Esophagus muscularis mucosa (tissue), 4 donors: Measurements from ENCODE around the gene CDK14. TPM values are rescaled to one million over a fixed set of nuclear protein-coding genes. Genes with fewer than 3 reads are reported as not detected.
"Not testable (repeated sequence)": the region's sequence is repeated elsewhere in the genome, so short reads cannot be mapped to it uniquely, and the experiment has no call there.

Experiments
- DNase-seq: peaks from one replicate; pipeline ENCODE4 v3.0.0-alpha.2; 2017; ENCODE audit errors: extremely low spot score
- H3K27ac ChIP-seq, 4 donors: fragments of 200-600 bp; sonication (generic); replicated peaks in 1 of 4; 1 replicate in 3 of 4; 2 replicates in 1 of 4; pipeline ENCODE4 v1.5.1; 2016 to 2019; ENCODE audit warnings: mild to moderate bottlenecking in 1 of 4
- H3K27me3 ChIP-seq, 4 donors: fragments of 200-600 bp; sonication (generic); one replicate each; pipeline versions ENCODE4 v1.5.1 to v1.6.0; 2016 to 2019
- H3K36me3 ChIP-seq, 4 donors: fragments of 200-600 bp; sonication (generic); one replicate each; pipeline ENCODE4 v1.5.1; 2016 to 2019
- H3K4me1 ChIP-seq, 4 donors: fragments of 200-600 bp; sonication (generic); one replicate each; pipeline ENCODE4 v1.5.1; 2016 to 2019
- H3K4me3 ChIP-seq, 4 donors: fragments of 200-600 bp; sonication (generic); 1 replicate in 2 of 4; 2 replicates in 2 of 4; pipeline ENCODE4 v1.5.1; 2016 to 2019; ENCODE audit warnings: mild to moderate bottlenecking in 4 of 4, moderate library complexity in 1 of 4
- H3K9me3 ChIP-seq, 4 donors: fragments of 200-600 bp; sonication (generic); 1 replicate in 3 of 4; 2 replicates in 1 of 4; pipeline ENCODE4 v1.5.1; 2016 to 2019
- EP300 ChIP-seq: sonication (generic); formaldehyde crosslinking; IDR thresholded peaks from one replicate; pipeline ENCODE4 v1.6.1; 2017; ENCODE audit warnings: antibody characterized with exemption
- POLR2A ChIP-seq: fragments of 450-650 bp; IDR thresholded peaks from one replicate; pipeline ENCODE4 v1.6.1; 2017; ENCODE audit warnings: antibody characterized with exemption, moderate library complexity, mild to moderate bottlenecking, low read depth
- POLR2AphosphoS5 ChIP-seq, 2 donors: sonication (generic); formaldehyde crosslinking; IDR thresholded peaks; one replicate each; pipeline ENCODE4 v1.6.1; 2017; ENCODE audit warnings: antibody characterized with exemption in 2 of 2
- WGBS: methylation state at CpG from one replicate; pipeline ENCODE4 v1.1.5; 2018; 5-methylcytosine and 5-hydroxymethylcytosine counted together
- intact Hi-C: fragments of 100-400 bp; cut with DNase I; formaldehyde crosslinking; loops from one replicate; pipeline ENCODE4 v1.15.1; 2023
- total RNA-seq, 4 donors: library from RNA; depleted of rRNA; stranded (reverse); fragments of >200 nt; gene quantifications; one replicate each; pipeline versions ENCODE4 v1.1.0 to v1.2.1, GENCODE V29; 2016
- TF ChIP-seq, protein P1 (sequence below), 3 experiments: fragments of 200-600 bp in 2 of 3; fragments of 450-650 bp in 1 of 3; sonication (generic) in 2 of 3; IDR thresholded peaks; one replicate each; pipeline ENCODE4 v1.5.1; 2017 to 2019; ENCODE audit warnings: antibody characterized with exemption in 3 of 3, mild to moderate bottlenecking in 2 of 3, moderate library complexity in 1 of 3

Gene CDK14
- total RNA-seq, 4 donors from 2014 or later = 9.6 to 17.7 (median 14.3) TPM

DNA sequence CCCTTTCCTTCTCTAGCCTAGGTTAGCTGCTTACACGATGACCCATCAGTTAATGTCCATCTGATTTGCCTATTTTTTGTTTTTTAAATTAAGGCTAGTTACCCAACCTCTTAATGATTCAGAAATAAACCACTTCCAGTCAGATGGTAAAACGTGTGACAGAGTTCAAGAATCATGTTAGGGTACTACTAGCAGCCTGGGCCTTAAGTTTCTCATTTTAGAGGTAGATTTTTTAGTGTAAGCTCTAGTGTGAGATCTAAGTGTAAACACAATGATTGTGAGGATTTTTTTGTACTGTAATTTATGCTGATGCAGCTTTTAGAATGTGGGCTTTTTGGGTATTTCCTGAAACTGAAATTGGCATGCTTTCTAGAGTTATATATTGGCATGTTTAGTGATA is 130.0 kb downstream of the CDK14 start:
- H3K27me3 ChIP-seq = no peaks in the 10 kb centered on the region
- no peaks in the 10 kb centered on the region for H3K36me3 ChIP-seq
- H3K27ac ChIP-seq = no peak overlapping the region
- intact Hi-C loops = no loop called here
- no peak for DNase-seq
- 71% methylated on average over 2 of the region's 2 CpGs for WGBS
- no peak overlapping the region for H3K4me3 ChIP-seq
- peaks cover 21 to 31% (median 29%) of the 10 kb centered on the region in 4 donors for H3K4me1 ChIP-seq
- no peaks in the 10 kb centered on the region for H3K9me3 ChIP-seq
- no peak for TF ChIP-seq POLR2AphosphoS5 (IDR thresholded peaks at IDR 0.05)

DNA sequence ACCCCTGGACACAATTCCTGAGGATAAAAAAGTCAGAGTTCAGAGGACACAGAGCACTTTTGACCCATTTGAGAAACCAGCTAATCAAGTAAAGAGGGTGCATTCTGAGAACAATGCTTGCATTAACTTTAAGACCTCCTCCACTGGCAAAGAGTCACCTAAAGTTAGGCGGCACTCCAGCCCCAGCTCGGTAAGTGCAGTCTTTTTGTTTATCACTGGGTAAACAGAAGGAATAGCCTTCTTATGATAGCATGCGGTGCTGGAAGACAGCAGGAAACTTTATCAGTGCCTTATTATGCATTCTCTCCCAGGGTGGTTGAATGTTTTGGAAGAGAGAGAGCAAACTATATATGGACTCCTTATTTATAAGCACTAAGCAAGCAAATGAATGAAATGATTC is 130.5 kb downstream of the CDK14 start:
- Histone ChIP-seq H3K4me1 (peaks cover 16 to 26% (median 24%) of the 10 kb centered on the region in 4 donors), H3K27ac (peak overlapping the region in 1 of 4 donors; percentile 3)
- WGBS = 32% methylated on average over 3 of the region's 3 CpGs

DNA sequence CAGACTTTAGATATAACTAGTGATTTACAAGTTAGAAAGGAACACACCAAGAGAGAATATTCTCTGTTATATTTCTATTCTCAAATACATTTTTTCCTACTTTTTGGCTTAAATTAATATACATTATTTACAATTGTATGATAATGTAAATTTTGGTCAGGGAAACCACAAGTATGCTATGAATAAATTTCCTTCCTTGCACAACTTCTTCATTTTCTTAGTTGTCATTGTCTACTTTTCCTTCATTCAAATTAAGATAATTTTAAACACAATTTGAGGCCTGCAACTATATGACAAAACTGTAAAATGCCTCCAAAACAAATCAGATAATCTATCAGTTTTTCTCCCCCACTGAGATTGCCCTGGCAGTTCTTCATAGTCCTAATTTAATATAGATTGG is 131.3 kb downstream of the CDK14 start:
- Histone ChIP-seq H3K27me3 (no peaks in the 10 kb centered on the region), H3K9me3 (no peaks in the 10 kb centered on the region), H3K4me1 (peaks cover 13 to 19% (median 18%) of the 10 kb centered on the region in 4 donors), H3K27ac (no peak overlapping the region), H3K36me3 (no peaks in the 10 kb centered on the region), H3K4me3 (no peak overlapping the region)
- no peak for DNase-seq
- TF ChIP-seq, protein P1, sequence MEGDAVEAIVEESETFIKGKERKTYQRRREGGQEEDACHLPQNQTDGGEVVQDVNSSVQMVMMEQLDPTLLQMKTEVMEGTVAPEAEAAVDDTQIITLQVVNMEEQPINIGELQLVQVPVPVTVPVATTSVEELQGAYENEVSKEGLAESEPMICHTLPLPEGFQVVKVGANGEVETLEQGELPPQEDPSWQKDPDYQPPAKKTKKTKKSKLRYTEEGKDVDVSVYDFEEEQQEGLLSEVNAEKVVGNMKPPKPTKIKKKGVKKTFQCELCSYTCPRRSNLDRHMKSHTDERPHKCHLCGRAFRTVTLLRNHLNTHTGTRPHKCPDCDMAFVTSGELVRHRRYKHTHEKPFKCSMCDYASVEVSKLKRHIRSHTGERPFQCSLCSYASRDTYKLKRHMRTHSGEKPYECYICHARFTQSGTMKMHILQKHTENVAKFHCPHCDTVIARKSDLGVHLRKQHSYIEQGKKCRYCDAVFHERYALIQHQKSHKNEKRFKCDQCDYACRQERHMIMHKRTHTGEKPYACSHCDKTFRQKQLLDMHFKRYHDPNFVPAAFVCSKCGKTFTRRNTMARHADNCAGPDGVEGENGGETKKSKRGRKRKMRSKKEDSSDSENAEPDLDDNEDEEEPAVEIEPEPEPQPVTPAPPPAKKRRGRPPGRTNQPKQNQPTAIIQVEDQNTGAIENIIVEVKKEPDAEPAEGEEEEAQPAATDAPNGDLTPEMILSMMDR (IDR thresholded peaks at IDR 0.05) = no peak
- no peak for TF ChIP-seq EP300
- intact Hi-C loops = no loop called here

More for the DNA sequence above, 130.5 kb downstream of the CDK14 start:
- TF ChIP-seq POLR2A = no peak
- no peak for TF ChIP-seq POLR2AphosphoS5 (IDR thresholded peaks at IDR 0.05)
- no peak for TF ChIP-seq EP300
- TF ChIP-seq, protein P1 (IDR thresholded peaks at IDR 0.05) = no peak
- no peak for DNase-seq
- no peaks in the 10 kb centered on the region for H3K9me3 ChIP-seq
- intact Hi-C loops = no loop called here
- H3K4me3 ChIP-seq = no peak overlapping the region
- no peaks in the 10 kb centered on the region for H3K27me3 ChIP-seq
- no peaks in the 10 kb centered on the region for H3K36me3 ChIP-seq

DNA sequence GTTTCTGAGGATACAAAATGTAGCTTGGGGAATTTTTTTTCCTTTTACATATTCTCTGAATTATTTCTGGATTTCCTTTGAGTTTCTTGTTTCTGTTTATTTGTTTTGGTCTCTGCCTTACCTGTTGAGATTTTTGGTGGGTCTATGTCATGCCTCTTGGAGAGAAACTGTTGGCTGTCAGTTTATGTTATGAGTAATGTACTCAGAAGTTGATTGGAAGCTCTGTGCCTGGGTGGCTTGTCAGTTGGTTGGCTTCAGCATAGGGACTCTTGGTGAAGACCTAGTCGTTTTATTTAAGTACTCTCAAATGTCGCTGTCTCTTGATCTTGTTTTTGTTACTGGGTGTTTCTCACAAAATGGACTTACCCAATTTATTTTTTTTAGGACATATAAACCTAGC is 132.4 kb downstream of the CDK14 start:
- peaks cover 13 to 19% (median 18%) of the 10 kb centered on the region in 4 donors for H3K4me1 ChIP-seq
- TF ChIP-seq EP300 (no peak), POLR2A (no peak), POLR2AphosphoS5 (IDR thresholded peaks at IDR 0.05) (no peak)
- TF ChIP-seq, protein P1 (IDR thresholded peaks at IDR 0.05) = no peak
- intact Hi-C loops = no loop called here
- no peaks in the 10 kb centered on the region for H3K27me3 ChIP-seq
- no peaks in the 10 kb centered on the region for H3K9me3 ChIP-seq
- H3K27ac ChIP-seq = no peak overlapping the region
- DNase-seq = no peak
- 97% methylated on average over 2 of the region's 2 CpGs for WGBS
- H3K4me3 ChIP-seq = no peak overlapping the region
- H3K36me3 ChIP-seq = no peaks in the 10 kb centered on the region

DNA sequence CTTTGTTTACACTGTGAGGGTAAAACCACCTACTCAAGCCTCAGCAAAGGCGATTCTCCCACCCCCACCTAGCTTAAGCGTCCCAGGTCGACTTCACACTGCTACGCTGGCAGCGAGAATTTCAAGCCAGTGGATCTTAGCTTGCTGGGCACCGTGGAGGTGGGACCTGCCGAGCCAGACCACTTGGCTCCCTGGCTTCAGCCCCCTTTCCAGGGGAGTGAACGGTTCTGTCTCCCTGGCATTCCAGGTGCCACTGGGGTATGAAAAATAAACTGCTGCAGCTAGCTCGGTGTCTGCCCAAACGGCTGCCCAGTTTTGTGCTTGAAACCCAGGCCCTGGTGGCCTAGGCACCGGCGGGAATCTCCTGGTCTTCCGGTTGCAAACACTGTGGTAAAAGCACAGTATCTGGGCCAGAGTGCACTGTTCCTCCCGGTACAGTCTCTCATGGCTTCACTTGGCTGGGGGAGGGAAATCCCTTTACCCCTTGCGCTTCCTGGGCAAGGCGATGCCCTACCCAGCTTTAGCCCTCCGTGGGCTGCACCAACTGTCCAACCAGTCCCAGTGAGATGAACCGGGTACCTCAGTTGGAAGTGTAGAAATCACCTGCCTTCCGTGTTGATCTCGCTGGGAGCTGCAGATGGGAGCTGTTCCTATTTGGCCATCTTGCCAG is 139.6 kb downstream of the CDK14 start:
- H3K4me1 ChIP-seq, DNase-seq, H3K4me3 ChIP-seq, H3K9me3 ChIP-seq, H3K36me3 ChIP-seq, H3K27me3 ChIP-seq, H3K27ac ChIP-seq, intact Hi-C loops: not testable (repeated sequence)
- 97% methylated on average over 10 of the region's 20 CpGs for WGBS

DNA sequence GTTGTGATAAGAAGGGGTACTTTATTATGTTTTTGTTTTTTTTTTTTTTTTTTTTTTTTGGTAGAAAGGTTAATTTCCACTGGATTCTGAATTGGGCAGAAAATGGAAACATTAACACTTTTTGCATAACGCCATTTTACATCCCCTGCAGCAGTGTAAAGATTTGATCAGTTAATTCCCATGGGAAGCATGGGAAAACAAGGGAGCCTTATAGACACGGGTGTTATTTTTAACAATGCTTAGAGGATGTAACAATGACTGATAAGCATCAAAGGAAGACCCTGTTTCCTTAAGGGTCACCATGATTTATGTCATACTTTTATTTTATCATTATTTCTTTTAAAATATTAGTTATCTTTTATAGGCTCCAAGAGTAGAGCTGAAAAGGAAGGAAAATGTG is 140.2 kb downstream of the CDK14 start:
- Histone ChIP-seq H3K27me3 (no peaks in the 10 kb centered on the region), H3K4me1 (no peaks in the 10 kb centered on the region), H3K4me3 (no peak overlapping the region), H3K9me3 (no peaks in the 10 kb centered on the region), H3K27ac (no peak overlapping the region), H3K36me3 (peaks cover 0 to 9% (median 0%) of the 10 kb centered on the region in 4 donors)
- intact Hi-C loops = no loop called here
- WGBS = 85% methylated on average over 2 of the region's 2 CpGs
- DNase-seq = no peak
- TF ChIP-seq POLR2A (no peak), POLR2AphosphoS5 (IDR thresholded peaks at IDR 0.05) (no peak), EP300 (no peak)
- TF ChIP-seq, protein P1 (IDR thresholded peaks at IDR 0.05) = no peak
